GM19468 (cell line): ENCODE results near the gene MSGN1.

ENCODE experiments used
- ATAC-seq: cut with Tn5 transposase; IDR thresholded peaks from one replicate; pipeline ENCODE4 v1.9.1; 2021; ENCODE audit warnings: mild to moderate bottlenecking, moderate library complexity, moderate number of reproducible peaks; ENCODE audit not compliant: unreplicated experiment; ENCODE audit errors: extremely low read depth

Gene MSGN1, protein sequence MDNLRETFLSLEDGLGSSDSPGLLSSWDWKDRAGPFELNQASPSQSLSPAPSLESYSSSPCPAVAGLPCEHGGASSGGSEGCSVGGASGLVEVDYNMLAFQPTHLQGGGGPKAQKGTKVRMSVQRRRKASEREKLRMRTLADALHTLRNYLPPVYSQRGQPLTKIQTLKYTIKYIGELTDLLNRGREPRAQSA

DNA sequence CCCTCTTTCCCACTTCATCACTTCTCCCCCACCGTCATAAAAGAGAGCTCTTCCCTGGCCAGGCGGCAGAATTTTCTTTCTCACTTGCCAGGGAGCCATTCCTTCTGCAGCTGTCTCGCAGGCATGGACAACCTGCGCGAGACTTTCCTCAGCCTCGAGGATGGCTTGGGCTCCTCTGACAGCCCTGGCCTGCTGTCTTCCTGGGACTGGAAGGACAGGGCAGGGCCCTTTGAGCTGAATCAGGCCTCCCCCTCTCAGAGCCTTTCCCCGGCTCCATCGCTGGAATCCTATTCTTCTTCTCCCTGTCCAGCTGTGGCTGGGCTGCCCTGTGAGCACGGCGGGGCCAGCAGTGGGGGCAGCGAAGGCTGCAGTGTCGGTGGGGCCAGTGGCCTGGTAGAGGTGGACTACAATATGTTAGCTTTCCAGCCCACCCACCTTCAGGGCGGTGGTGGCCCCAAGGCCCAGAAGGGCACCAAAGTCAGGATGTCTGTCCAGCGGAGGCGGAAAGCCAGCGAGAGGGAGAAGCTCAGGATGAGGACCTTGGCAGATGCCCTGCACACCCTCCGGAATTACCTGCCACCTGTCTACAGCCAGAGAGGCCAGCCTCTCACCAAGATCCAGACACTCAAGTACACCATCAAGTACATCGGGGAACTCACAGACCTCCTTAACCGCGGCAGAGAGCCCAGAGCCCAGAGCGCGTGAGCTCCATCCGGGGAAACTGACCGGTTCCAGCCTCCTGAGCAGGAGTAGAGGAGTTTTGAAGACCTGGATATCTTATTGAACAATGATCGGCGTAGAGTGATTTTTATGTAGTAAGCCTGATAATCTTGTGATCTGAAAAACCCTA, at the start of gene MSGN1:
Gene MSGN1, plus strand, starts transcription at position 65 of the 850 bp plus-strand sequence. Its CDS starts 59 bp downstream, at position 124.
- ATAC-seq = no peak

DNA sequence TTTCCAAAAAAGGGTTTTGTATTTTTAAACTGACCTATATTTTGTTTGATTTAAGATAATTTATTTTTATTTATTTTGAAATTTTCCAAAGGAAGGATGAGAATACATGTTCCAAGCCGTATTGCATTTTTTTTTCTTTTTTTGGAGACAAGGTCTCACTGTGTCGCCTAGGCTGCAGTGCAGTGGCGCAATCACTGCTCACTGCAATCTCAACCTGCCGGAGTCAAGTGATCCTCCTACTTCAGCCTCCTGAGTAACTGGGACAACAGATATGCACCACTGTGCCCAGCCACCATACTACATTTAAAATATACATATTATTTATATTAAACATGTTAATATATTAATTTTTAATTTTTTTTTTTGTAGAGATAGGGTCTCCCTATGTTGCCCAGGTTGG, 47.4 kb upstream of the MSGN1 start:
- no peak for ATAC-seq

DNA sequence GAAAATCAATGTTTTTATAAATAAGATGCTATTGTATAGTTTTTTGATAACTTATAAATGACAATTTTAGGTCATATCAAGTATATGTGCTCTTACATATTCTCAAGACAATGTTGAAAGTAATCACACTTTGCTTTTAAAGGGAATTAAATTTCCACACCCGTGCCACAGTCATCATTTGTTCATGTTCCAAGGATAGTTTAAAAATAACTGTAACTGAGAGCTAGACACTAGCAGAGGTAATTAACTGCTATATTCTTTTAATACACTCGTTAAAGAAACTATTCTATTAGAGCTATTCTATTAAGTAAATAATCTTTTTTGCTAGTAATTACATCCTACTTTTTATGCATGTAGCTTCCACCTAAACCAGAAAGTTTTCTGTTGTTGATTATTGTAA, 44.3 kb upstream of the MSGN1 start:
- no peak for ATAC-seq

DNA sequence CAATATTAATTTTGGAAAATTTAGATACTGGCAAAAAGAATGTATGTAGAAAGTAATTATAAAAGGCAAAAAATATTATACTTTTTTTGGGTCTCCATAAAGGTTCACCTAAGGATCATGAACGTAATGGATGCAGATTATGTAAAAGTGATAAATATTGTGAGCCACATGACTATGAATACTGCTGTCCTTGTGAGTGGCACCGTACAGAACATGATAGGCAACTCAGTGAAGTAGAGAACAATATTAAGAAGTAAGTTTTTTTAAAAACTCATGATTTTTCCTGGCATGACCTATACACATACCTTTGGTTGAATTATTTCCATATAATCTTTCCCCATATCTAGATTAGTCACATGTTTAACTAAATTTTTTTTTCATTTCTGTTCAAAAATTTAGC, 43.7 kb upstream of the MSGN1 start:
- no peak for ATAC-seq

DNA sequence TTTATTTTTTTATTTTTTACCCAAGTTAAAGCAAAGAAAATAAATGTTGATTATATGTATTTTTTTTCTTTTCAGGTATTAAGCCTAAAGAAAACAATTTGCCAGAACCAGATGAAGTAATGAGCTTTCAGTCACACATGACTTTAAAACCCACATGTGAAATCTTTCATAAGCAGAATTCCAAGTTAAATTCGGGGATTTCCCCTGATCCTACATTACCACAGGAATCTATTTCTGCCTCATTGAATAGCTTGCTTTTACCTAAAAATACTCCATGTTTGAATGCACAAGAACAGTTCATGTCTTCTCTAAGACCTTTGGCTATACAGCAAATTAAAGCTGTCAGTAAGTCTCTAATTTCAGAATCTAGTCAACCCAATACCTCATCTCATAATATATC, 35.7 kb upstream of the MSGN1 start:
- ATAC-seq = no peak

DNA sequence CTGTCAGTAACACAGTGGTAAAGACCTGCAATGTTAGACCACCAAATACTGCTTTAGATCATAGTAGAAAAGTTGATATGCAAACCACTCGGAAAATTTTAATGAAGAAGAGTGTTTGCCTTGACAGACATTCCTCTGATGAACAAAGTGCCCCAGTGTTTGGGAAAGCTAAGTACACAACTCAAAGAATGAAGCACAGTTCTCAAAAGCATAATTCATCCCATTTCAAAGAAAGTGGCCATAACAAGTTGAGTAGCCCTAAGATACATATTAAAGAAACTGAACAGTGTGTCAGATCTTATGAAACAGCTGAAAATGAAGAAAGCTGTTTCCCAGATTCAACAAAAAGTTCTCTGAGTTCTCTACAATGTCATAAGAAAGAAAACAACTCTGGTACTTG, 34.8 kb upstream of the MSGN1 start:
- ATAC-seq = no peak

DNA sequence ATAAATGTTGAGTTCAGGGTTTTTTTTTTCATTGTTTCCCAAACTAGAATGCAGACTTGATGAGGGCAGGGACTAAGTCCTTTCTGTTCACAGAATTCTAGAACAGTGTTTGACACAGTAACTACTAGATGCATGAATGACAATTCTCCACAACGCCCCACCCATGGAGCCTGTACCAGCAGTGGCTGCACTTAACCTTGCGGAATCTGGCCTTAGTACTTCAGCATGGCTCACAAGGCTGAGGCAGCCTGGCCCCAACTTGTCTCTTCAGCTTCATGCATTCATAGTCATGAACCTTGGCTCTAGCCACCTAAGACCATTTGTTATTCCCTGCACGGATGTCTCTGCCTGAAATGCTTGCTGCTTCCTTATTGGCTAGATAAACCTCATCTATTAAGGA, 29.5 kb upstream of the MSGN1 start:
- no peak for ATAC-seq

DNA sequence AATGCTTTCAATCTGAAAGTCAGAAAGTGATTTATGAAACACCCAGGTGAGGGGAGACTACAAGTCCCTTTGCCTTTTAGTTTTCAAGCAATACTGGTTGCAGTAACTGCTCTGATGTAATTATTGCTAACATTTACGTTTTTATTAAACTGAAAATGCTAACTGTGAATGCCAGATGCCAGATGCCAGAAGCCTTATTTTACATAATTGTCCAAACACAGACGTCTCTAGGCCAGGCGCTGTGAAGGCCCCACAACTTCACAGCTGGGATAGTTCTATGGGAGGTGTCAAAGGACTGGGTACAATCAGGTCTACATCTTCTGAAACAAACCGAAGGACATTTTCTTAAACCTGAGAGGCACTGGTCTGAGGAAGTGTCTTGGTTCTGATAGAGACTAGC, 27.5 kb upstream of the MSGN1 start:
- no peak for ATAC-seq

DNA sequence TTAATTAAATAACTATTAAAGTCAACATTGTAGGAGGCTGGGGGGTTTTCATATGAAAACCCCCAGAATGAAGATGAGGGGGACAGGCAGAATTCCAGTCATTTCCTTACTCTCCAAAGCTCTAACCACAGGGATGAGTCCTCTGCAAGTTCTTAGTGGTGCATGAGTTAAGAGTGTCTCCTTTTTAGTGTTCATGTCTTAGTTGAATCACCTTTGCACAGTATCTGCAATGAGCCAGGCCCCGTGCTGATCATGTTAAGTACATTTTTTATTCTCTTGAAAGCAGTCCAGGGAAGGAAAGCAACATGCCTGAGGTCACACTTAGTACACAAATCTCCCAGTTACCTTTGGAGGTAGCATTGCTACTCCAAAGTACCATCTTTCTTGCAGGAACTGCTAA, 25.7 kb upstream of the MSGN1 start:
- ATAC-seq = no peak

DNA sequence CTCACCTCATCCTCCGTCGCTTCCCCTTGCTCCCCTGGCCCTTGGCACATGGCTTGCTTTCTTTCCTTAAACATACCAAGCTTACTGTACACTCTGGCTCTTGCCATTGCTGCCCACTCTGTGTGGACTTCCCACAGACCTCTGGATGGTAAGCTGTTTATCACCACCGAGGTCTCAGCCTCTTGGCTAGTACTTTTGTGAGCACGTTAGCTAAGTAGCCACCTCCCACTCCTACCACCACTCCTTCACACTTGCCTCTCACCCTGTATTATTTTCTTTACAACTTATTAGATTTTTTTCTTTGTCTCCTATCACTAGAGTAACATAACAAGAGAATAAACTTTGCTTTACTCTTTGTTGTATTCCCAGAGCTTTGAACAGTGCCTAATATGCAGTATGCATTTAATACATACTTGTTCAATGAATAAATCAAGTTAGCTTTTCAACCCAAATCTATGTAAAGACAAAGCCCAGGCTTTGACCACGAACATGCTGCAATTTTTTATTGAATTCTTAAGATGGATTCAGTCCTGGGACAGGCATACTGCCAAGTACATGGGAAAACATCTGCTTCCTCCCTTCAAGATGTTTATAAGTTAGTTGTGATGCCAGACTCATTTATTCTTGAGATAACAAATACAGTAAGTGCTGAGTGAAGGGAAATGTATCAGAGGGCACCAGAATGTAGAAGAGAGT, 25.0 kb upstream of the MSGN1 start:
- ATAC-seq = no peak

DNA sequence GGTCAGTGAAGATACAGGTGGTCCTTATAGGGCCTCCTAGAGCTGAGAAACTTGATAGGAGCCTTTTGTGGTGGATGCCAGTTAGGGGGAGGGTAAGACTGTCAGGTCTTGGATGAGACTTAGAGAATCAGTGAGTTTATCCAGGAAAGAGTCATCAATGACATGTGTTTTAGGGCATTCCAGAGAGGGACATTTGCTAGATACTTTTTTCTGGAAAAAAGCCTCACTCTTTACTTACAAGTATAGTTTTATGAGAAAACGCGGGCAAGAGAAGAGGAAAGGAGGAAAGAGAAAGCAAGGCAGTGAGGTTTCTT, 24.5 kb upstream of the MSGN1 start:
- no peak for ATAC-seq

DNA sequence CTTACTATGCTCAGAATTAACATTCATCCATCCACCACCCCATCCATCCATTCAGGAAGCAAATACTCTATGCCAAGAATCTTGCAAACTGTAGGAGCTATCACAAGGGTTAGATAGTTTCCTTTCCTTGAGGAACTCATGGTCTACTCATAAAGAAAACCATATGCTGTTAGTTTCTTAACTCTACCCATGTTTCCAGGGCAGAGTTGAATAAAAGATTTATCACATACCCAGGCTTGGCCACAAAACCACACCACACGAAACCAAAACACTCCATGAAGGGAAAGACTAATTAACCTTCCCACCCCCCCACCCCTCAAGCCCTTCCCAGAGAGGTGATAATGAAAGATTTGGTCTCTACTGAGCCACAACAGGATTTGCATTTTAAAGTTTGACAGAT, 23.7 kb upstream of the MSGN1 start:
- no peak for ATAC-seq

DNA sequence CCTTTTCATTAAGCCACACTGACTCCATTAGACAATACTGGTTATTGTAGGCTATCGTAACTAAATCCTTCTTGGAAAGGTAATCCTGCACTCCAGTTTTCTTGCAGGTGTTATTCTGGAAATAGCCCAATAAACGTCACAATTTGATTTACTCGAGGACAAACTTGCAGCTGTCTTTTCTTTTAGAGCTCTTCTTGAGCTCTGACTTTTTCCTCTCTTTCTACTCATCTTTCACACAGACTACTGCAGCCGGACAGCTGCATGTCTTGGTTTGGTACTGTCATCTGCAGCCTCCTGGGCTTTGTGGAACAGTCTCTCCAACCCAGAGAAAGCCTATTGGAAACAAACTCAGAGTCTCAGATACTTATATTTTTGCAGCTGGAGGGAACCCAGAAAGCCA, 23.0 kb upstream of the MSGN1 start:
- no peak for ATAC-seq

DNA sequence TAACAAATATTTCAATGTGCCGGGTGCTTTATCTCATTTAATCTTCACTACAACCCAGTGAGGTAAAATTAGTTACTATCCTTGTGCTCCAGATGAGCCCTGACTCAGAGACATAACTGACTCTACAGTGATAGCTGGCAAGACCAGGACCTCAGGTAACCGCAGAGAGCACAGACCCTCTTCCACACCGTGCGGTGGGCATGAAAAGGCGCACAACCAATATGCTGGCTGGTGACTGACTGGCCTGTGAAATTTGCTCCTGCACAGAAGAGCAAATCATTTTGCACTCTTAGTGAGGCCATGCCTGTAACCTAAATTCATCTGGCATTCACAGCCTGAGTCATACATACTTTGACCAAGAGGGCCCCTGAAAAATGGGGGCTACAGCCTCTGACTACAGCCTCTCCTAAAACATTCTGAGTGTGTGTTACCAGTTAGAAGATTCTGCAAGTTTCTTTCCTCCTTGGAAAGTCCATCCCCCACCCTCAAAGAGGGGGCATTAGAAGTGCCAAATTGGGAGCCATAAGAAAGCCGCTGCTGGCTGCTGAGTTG, 22.4 kb upstream of the MSGN1 start:
- ATAC-seq = no peak

DNA sequence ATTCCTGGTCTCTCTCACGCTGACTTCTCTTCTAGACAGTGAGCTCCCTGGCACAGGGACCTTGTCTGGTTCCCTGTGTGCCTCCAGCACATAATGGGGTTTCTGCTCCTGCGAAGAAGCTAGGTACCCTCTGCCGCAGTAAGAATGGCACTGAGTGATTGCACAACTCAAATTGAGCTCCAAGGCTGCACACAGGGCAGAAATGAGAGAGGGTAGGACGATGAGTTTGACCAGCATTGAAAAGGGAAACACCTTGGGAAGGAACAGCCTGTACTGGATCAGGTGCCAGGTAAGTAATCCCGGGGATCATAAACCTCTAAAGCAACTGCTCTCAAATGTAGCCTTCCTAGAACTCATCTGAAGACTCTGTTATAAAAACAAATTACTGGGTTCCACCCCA, 21.0 kb upstream of the MSGN1 start:
- ATAC-seq = no peak

DNA sequence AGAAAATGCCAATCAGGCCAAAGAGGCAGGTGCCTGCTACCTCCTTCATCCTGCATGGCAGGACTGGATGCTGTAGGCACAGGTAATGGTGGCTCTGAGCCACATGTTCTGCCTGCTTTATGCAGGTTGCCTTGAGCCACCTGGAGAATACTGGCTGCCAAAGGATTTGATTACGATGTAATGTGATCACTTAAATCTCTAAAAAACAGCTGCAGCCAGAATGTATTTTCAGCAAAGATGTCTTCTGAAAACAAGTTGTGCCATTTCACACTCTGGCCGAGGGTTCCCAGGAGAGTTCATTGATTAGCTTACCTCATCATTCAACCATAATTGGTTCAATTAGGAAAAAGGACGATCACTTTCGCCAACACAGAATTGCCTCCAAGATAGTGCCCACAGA, 17.9 kb upstream of the MSGN1 start:
- no peak for ATAC-seq

DNA sequence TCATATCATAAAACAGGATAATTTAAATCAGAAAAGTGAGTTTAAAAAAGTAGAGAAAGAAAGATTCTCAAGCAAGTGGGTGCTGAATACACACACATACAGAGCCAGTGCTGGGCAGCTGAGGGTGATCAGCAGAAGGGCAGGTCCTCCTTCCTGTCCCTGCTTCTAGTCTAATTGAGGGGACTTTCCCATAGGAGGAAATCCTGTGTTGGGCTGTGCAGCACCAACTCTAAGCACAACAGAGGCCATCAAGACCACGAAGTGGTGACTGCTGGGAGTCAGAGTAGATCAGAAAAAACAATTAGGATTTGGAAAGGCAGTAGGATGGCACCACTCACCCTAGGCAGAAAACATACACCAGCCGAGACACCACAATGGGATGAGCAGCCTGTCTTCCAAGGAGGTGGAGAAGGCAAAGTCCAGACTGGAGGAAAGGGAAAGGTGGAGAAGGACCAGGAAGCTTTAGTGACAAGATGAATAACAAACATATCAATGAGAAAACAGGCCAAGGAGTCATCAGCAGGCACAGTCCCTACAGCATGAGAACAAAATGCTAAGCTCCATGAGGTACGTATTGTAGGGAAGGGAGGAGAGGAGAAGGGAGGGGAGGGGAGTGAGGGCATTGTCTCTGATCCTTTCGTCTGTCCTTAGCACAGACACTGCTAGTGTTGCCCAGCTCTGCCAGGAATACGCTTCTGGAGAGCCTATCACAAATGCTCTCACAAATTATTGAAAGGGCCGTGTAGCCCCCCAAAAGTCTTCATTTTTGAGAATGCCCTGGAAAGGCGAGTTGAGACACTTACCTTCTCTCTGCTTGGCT, 16.7 kb upstream of the MSGN1 start:
- ATAC-seq = no peak

DNA sequence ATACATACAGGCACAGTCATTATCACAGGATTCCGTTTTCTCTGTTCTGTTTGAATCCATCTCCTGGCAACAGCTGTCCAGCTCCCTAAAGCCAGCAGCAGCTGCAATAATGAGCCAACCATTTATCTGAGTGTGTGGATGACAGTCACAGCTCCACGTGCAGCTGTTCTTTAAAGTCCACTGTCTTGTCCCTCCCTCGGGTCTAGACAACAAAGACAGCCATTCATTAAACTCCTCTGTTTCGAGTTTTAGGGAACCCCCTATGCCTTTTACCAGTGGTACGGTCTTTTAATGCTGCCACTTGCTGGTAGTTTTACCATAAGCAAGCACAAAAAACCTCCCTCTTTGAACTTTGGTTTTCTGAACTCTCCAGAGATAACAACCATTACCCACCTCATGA, 16.0 kb upstream of the MSGN1 start:
- no peak for ATAC-seq

DNA sequence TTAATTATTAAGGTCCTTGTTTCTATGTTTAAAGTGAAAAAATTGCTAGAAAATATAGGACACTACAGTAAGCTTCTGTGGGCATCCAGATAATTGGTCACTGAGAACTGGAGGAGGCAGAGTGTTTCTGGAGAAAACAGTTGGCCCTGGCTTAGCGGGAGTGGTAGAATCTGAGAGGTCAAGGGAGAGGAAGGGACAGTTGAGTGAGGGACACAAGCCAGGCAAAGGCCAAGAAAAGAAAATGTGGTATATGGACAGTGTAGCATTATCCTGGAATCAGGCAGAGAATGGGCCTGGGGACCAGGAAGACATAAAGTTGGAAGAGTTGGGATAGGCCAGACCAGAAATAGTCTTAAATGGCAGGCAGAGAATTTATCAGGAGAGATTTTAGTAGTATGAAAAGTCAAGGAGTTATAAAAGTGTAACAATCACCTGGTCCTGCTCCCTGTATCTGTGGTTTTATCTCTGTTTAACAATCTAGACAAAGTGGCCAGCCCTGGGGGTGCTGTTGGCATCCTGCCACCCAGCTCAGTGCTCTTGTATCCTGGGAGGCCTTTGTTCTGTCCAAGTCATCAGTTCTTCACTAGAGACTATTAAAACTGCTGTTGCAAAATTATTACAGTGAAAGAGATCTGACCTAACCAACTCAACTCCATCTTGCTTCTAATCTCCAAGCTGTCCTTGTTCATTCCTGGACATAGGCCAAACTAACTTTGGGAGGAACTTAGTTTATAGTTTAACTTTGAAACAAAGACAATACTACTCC, 15.4 kb upstream of the MSGN1 start:
- no peak for ATAC-seq

DNA sequence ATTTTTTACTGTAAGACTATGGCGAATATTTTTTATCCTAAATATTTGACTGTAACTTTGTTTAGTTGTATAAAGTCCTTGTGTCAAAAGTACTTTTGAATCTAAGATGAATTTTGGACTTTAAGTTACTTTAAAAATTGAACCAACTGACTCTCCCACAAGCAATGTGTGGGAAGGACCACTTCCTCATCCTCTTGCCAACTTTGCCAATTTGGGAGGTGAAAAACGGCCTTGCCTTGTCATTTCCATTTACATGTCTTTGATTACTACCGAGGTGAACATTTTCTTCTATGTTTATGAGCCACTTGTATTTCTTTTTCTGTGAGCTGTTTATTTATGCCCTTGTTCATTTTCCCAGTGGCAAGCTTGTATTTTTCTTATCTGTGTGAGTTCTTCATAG, 12.8 kb upstream of the MSGN1 start:
- ATAC-seq = no peak
